Natural killer cell treated with Interleukin-12 subunit alpha and Interleukin-12 subunit beta and Interleukin-15 and Interleukin-18, amount 100 ng/mL, for 72 hours (primary cell): ENCODE data around the gene UQCC5. TPM values are rescaled to one million over a fixed set of nuclear protein-coding genes. Genes with fewer than 3 reads are reported as not detected.

Source experiments
- ATAC-seq, 2 donors: fragments of 150-1000 bp; cut with Tn5 transposase in 1 of 2; sonication (Bioruptor Pico), chemical (Tn5 transposase) in 1 of 2; 2 replicates each; pipeline ENCODE4 v1.10.0; 2021
- DNase-seq: peaks from one replicate; pipeline ENCODE4 v3.0.0; 2022; ENCODE audit warnings: low spot score
- H3K27ac Mint-ChIP-seq, 2 donors: 1 replicate in 1 of 2; 2 replicates in 1 of 2; pipeline ENCODE4 v1.8.0; 2022; ENCODE audit warnings: mixed read lengths in 2 of 2, mild to moderate bottlenecking in 1 of 2, moderate library complexity in 1 of 2
- H3K27me3 Mint-ChIP-seq, 2 donors: 1 replicate in 1 of 2; 2 replicates in 1 of 2; pipeline ENCODE4 v1.8.0; 2022; ENCODE audit warnings: mixed read lengths in 2 of 2
- H3K36me3 Mint-ChIP-seq: one replicate; pipeline ENCODE4 v1.8.0; 2022; ENCODE audit warnings: mixed read lengths
- H3K4me1 Mint-ChIP-seq, 2 donors: 1 replicate in 1 of 2; 2 replicates in 1 of 2; pipeline ENCODE4 v1.8.0; 2022; ENCODE audit warnings: low read depth in 2 of 2, mixed read lengths in 2 of 2, mild to moderate bottlenecking in 1 of 2
- H3K4me3 Mint-ChIP-seq: one replicate; pipeline ENCODE4 v1.8.0; 2022; ENCODE audit warnings: mixed read lengths
- H3K9me3 Mint-ChIP-seq: 2 replicates; pipeline ENCODE4 v1.8.0; 2022; ENCODE audit warnings: mixed read lengths
- total RNA-seq, 2 donors: library from RNA; stranded (reverse); gene quantifications; one replicate each; pipeline ENCODE4 v1.2.3, GENCODE V29; 2022

UQCC5 gene
- total RNA-seq, 2 donors from 2014 or later, result 6.7 to 18.0 TPM

DNA sequence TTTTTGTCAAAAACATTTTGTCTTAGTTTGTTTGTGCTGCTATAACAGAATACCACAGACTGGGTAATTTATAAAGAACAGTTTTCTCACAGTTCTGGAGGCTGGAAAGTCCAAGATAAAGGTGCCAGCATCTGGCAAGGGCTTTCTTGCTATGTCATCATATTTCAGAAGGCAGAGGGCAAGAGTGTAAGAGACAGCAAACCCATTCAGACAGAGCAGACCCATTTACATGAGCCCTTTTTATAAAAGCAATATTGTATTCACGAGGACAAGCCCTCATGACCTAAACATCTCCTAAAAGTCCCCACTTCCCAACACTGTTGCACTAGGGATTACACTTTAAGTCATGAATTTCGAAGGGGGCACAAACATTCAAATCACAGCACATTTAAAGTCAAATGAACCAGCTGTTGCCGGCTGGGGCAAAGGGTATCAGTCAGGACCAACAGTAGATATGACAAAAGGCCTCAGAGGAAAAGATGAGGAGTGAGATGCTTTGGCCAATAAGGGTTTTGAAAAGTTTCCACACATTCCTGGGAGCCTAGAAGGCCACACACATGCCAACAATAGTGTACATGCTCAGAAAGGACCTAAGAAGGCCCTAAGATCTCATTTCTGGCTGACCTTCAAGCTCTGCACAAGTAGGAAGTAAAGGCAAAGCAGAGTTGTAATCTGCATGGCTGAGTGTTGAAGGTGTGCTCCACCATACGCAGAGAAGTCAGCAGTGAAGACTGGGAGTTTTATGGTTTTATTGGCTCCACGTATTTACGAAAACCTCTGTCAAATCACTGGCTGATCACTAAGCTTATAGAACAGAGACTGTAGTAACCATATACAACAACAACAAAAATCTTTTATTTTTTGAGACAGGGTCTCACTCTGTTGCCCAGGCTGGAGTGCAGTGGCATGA is 37.9 kb downstream of the UQCC5 start:
- H3K9me3 Mint-ChIP-seq, result no peaks in the 10 kb centered on the region
- H3K27ac Mint-ChIP-seq, result no peak overlapping the region
- DNase-seq (no peak), ATAC-seq (no peak)
- no peaks in the 10 kb centered on the region for H3K27me3 Mint-ChIP-seq
- no peak overlapping the region for H3K4me3 Mint-ChIP-seq
- H3K36me3 Mint-ChIP-seq, result peaks cover 31% of the 10 kb centered on the region
- peaks cover 0 to 3% of the 10 kb centered on the region in 2 donors for H3K4me1 Mint-ChIP-seq

Other genes starting within 250 kb of the UQCC5 start
- gene GLYCTK, start 248.8 kb upstream of the UQCC5 start, total RNA-seq, result 10 to 100 TPM; 26.0 to 34.2 TPM
- gene DNAH1, start 220.3 kb upstream of the UQCC5 start, total RNA-seq, result 10 to 100 TPM; 24.3 to 35.4 TPM
- gene BAP1, start 126.6 kb upstream of the UQCC5 start, total RNA-seq, result 100 to 1,000 TPM in 1 of 2 donors, 10 to 100 TPM in 1; 96.1 to 131 TPM
- gene PHF7, start 125.9 kb upstream of the UQCC5 start, total RNA-seq, result 10 to 100 TPM in 1 of 2 donors, 1 to 10 TPM in 1; 3.8 to 11.8 TPM
- gene SEMA3G, start 91.5 kb upstream of the UQCC5 start, total RNA-seq, result under 1 TPM in 1 of 2 donors, not detected in 1; 0.08 TPM
- gene TNNC1, start 82.6 kb upstream of the UQCC5 start, total RNA-seq, result not detected
- 100 to 1,000 TPM in 1 of 2 donors, 10 to 100 TPM in 1; 72.5 to 116 TPM for gene NISCH, start 81.0 kb upstream of the UQCC5 start, total RNA-seq
- gene STAB1, start 41.3 kb upstream of the UQCC5 start, total RNA-seq, result under 1 TPM; 0.57 to 0.92 TPM
- gene NT5DC2, start 2.7 kb upstream of the UQCC5 start, total RNA-seq, result 100 to 1,000 TPM in 1 of 2 donors, 10 to 100 TPM in 1; 59.7 to 166 TPM
- gene PBRM1, start 149.3 kb downstream of the UQCC5 start, total RNA-seq, result 10 to 100 TPM; 85.3 to 95.4 TPM
- gene GNL3, start 149.4 kb downstream of the UQCC5 start, total RNA-seq, result 100 to 1,000 TPM; 153 to 225 TPM
- 10 to 100 TPM; 32.4 to 41.1 TPM for gene GLT8D1, start 169.2 kb downstream of the UQCC5 start, total RNA-seq
- gene SPCS1, start 169.5 kb downstream of the UQCC5 start, total RNA-seq, result 10 to 100 TPM; 74.4 to 92.4 TPM
- gene NEK4, start 234.3 kb downstream of the UQCC5 start, total RNA-seq, result 10 to 100 TPM; 24.8 to 52.7 TPM
- not detected for gene ITIH1, start 241.0 kb downstream of the UQCC5 start, total RNA-seq